LHCN-M2 (cell line): ENCODE measurements around the gene C16orf74. TPM values are rescaled to one million over a fixed set of nuclear protein-coding genes. Genes with fewer than 3 reads are reported as not detected.

Experiments
- DNase-seq: peaks from one replicate; pipeline ENCODE4 v3.0.0-alpha.2; 2012; ENCODE audit warnings: low read depth
- total RNA-seq: library from RNA; depleted of rRNA; stranded (reverse); fragments of >200 nt; gene quantifications from 2 replicates; pipeline ENCODE4 v1.2.3, GENCODE V29; 2014

The C16orf74 gene
- total RNA-seq, 1 experiment from 2014 or later, result not detected

DNA sequence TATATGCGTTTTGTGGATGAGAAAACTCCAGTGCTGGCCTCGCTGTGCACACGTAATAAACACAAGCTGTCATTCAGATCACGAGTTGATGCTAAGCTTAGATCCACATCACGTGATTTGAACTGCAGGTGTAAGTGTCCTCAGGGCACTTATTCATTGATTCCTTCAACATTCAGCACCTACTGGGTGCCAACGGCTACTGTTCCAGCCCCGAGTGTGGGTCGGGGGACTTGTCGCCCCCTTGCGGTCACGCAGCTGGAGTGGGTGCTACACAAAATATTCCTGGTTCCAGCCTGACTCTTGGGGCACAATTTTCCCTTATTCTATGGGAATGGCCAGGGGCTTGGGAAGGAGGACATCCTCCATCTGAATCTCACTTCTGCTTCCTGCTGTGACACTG, 32.2 kb downstream of the C16orf74 start:
- DNase-seq, result no peak

DNA sequence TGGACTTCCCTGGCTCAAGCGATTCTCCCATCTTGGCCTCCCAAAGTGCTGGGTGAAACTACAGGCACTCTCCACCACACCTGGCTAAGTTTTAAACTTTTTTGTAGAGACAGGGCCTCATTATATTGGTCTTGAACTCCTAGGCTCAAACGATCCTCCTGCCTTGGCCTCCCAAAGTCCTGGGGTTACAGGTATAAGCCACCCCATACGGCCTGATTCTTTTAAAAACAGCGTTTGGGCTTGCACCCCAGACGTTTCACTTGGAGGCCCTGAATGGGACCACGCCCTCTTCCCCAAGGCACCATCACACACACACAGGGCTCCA, 32.8 kb downstream of the C16orf74 start:
- no peak for DNase-seq

- DNase-seq, result peak; percentile 63
Measured at GRCh38 chr16:85717393-85718152, 33.3 kb downstream of the C16orf74 start.

DNA sequence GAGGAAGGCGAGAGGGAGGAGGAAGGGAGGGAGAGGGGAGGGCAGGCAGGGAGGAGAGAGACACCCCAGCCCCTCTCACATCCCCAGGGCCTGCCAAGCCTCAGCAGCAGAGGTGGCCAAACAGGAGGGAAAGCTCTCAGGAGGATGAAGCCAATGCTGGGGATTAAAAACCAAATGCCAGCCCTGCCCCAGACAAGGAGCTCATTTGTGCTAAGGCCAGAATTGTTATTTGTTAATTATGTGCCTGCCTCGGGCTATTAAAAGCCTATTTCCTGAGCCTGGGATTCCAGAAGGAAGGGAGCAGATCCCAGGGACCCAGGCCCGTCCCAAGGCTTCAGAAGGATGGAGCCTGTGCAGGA, 34.2 kb downstream of the C16orf74 start:
- no peak for DNase-seq

- DNase-seq, result no peak
Measured at GRCh38 chr16:85716022-85716679, 34.7 kb downstream of the C16orf74 start.

GRCh38 chr16:85715169-85716021, 35.5 kb downstream of the C16orf74 start:
- peak; percentile 74 for DNase-seq

DNA sequence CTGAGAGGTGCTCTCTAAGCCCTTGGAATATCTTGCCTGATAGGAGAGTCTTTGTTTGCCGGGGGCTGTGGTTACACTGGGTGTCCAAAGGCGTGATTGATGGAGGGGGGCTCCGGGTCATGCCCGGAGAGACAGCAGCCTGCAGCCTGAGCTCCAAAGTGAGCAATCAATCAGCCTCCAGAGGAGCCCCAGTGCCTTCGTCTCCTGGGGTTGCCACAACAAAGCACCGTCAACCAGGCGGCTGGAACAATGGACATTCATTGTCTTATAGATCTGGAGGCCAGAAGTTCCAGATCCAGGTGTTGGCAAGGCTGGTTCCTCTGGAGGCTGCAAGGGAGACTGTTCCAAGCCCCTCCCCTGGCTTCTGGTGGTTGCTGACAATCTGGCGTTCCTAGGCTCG, 38.1 kb downstream of the C16orf74 start:
- no peak for DNase-seq

- DNase-seq, result no peak
Measured at GRCh38 chr16:85711982-85712587, 38.8 kb downstream of the C16orf74 start.

- no peak for DNase-seq
Measured at GRCh38 chr16:85710732-85711131, 40.2 kb downstream of the C16orf74 start.

GRCh38 chr16:85709766-85710585, 40.9 kb downstream of the C16orf74 start:
- no peak for DNase-seq

GRCh38 chr16:85708338-85708737, 42.6 kb downstream of the C16orf74 start:
- no peak for DNase-seq

GRCh38 chr16:85707528-85708095, 43.3 kb downstream of the C16orf74 start:
- no peak for DNase-seq

- no peak for DNase-seq
Measured at GRCh38 chr16:85706449-85707034, 44.4 kb downstream of the C16orf74 start.

DNA sequence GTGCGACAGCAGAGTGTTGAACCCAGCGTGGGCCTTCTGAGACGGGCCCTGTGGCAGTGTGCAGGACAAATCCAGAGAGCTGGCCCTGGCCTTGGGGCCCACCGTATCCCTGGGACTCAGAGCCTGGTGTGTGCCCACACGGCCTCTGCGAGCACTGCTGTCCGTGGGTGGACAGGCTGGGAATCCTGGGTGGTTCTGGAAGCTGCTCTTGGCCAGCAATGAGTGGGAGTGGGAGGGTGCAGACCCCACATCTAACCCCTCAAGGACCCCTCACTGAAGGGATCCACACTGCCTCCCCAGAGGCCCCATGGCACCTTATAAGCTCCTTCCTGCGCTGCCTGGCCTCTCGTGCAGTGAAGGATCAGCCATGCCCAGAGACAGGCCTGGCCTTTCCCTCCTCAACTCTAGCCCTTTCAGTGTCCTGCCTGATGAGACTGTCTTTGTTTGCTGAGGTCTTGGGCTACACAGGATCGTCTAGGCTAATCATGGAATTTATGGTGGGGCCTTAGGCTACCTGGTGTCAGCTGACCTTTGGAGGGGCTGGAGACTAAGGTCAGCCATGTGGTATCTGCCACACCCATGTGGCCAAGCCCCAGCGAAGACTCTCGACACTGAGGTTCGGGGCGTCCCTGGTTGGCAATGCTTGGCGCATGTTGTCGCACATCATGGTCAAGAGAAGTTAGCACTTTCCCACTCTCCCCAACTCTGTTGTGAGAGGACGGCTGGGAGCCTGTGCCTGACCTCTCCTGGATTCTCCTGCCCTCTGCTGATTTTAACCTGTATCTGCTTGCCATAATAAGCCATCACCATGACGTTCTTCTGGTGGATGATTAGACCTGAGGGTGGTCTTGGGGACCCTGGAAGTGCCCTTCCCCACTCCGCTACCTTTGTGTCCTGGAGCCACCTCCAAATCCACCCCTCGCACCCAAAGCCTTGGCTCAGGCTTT, 45.7 kb downstream of the C16orf74 start:
- DNase-seq, result no peak

- DNase-seq, result no peak
Measured at GRCh38 chr16:85704011-85704410, 46.9 kb downstream of the C16orf74 start.

- peak; percentile 36 for DNase-seq
Measured at GRCh38 chr16:85699628-85700027, 51.3 kb downstream of the C16orf74 start.

DNA sequence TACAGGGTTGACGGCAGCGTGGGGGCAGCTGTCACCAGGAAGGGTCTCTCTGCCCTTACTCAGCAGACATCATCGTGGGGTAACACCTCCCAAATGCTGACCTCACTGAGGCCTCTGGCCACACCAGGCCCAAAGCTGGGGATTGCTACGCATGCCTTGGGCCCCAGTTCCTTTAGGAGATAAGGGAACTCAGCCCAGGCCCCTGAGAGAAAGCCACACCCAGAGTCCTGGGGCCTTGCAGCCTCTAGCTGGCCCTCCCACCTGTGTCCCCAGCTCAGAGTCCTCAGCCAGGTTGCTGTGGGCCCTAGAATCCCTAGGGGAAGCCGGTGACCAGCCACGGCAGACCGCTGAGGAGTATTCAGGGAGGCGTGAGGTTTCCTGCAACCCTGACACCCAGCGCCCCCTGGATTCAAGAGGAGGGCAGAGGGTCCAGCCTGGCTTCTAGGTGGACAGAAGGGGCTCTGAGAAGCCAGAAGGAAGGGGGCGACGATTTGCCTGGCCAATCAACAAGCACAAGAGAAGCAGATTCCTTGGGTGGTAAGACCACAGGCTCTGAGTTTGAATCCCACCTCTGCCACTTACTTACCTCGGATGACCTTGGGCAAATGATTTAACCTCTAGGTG, 51.8 kb downstream of the C16orf74 start:
- no peak for DNase-seq

DNA sequence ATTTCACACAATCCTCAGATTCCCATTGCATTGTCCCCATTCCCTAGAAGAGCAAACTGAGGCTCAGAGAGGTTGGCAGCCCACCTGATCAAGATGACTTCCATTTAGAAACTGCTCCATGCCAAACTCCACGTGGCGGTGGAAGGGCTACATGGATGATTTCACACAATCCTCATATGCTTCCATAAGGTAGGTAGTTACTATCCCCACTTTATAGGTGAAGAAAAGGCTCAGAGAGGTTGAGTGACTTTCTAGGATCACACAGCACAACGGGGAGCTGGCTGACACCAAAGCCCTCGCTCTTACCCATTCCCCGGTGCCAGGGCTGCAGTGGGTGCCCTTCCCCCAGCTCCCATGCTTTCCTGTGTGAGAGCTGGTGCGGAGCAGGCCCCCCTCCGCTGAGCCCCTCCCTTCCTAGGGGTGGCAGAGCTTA, 52.4 kb downstream of the C16orf74 start:
- DNase-seq, result no peak

GRCh38 chr16:85697431-85697830, 53.5 kb downstream of the C16orf74 start:
- no peak for DNase-seq
